Ovary (tissue), 3 donors: ENCODE data around the gene ANXA5.

Experiments used
- EP300 ChIP-seq: sonication (generic); formaldehyde crosslinking; IDR thresholded peaks from one replicate; pipeline ENCODE4 v1.6.1; 2017; ENCODE audit warnings: antibody characterized with exemption
- TF ChIP-seq, protein P1 (sequence below), 3 donors: fragments of 450-650 bp in 2 of 3; fragments of 200-600 bp in 1 of 3; IDR thresholded peaks; one replicate each; pipeline versions ENCODE4 v1.5.1 to v1.8.0; 2016 to 2022; ENCODE audit warnings: antibody characterized with exemption in 3 of 3, mild to moderate bottlenecking in 1 of 3
- donor health status: DM: no; HTN: no; CAD: no.

DNA sequence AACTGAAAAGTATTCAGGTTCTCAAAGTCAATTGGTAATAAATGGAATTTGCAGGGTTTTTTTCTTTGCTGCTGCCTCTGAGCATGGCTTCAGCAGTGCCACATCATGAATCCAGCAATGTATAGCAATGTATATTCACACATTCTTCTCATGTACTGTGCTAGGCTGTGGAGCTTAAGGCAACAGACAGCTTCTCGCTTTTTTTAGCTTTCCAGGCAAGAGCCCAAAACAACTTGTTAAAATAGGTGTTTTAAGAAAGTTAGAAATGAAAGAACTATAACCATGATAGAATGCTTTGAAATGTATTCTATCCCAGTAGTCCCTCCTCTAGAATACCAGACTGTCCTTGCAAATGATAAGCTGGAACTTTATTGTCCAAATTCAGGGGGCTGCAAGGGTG, 37.8 kb upstream of the ANXA5 start:
- TF ChIP-seq, protein P1, sequence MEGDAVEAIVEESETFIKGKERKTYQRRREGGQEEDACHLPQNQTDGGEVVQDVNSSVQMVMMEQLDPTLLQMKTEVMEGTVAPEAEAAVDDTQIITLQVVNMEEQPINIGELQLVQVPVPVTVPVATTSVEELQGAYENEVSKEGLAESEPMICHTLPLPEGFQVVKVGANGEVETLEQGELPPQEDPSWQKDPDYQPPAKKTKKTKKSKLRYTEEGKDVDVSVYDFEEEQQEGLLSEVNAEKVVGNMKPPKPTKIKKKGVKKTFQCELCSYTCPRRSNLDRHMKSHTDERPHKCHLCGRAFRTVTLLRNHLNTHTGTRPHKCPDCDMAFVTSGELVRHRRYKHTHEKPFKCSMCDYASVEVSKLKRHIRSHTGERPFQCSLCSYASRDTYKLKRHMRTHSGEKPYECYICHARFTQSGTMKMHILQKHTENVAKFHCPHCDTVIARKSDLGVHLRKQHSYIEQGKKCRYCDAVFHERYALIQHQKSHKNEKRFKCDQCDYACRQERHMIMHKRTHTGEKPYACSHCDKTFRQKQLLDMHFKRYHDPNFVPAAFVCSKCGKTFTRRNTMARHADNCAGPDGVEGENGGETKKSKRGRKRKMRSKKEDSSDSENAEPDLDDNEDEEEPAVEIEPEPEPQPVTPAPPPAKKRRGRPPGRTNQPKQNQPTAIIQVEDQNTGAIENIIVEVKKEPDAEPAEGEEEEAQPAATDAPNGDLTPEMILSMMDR (IDR thresholded peaks at IDR 0.05), result no peak
- no peak for TF ChIP-seq EP300
